GM12873 (cell line): ENCODE results near the gene SFPQ.

Experiments used
- TF ChIP-seq, protein P1 (sequence below): IDR thresholded peaks from 2 replicates; pipeline ENCODE4 v1.5.1; 2012; ENCODE audit warnings: low read depth, mild to moderate bottlenecking, moderate library complexity, low read length, control low read depth; ENCODE audit not compliant: insufficient read depth; ENCODE audit errors: missing control alignments

Gene SFPQ

DNA sequence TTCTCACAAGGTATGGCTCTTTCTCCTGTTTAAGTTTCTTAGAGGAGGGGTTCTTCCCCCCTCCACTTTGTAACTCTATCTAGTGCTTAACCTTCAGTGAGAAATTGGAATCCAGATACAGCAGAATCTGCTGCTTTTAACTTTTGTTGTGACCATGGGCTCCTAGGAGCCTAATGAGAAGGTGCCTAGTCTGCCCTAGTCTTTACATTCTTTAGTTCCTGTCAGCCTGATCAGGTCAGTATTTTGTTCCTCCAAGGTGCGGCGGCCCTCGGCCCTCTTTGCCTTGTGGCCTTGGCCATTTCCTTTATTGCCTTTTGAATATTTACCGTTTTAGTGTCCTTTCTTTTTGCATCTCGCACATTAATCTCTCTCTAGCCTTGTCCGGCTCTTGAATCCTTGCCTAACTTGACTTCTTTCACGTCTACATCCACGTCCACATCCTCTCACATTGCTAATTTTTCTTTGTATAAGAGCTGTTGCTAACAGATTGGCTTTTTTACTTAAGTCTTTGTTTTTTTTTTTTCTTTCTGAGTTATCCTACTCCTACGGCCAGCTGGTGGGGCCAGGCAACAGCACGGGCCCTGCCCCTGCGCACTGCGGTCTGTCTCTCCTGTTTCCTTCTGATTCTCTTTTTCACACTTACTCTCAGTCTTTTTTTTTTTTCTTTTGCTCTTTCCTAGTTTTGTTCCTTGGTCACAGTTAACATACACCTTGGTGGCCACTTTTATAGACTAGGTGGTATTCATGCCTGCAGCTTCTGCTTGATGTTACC is 49.0 kb downstream of the SFPQ start:
- TF ChIP-seq, protein P1, sequence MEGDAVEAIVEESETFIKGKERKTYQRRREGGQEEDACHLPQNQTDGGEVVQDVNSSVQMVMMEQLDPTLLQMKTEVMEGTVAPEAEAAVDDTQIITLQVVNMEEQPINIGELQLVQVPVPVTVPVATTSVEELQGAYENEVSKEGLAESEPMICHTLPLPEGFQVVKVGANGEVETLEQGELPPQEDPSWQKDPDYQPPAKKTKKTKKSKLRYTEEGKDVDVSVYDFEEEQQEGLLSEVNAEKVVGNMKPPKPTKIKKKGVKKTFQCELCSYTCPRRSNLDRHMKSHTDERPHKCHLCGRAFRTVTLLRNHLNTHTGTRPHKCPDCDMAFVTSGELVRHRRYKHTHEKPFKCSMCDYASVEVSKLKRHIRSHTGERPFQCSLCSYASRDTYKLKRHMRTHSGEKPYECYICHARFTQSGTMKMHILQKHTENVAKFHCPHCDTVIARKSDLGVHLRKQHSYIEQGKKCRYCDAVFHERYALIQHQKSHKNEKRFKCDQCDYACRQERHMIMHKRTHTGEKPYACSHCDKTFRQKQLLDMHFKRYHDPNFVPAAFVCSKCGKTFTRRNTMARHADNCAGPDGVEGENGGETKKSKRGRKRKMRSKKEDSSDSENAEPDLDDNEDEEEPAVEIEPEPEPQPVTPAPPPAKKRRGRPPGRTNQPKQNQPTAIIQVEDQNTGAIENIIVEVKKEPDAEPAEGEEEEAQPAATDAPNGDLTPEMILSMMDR = no peak

DNA sequence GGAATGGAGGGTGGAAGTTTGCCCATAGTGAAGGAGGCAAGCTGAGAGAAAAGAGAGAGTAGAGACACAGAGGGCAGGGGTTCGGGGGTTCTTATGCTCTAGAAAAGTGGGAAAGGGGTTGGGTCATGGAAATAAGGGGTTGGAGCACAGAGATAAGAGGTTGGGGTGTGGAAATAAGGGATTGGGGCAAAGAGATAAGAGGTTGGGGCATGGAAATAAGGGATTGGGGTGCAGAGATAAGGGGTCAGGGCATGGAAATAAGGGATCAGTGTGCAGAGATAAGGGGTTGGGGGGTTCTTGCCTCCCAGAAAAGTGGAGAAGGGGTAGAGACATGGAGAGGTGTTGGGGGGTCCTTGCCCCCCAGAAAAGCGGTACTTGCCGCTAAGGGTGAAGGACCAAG is 56.2 kb downstream of the SFPQ start:
- TF ChIP-seq, protein P1 = no peak
